Measurements from ENCODE around the gene PRR19.
"Not testable (repeated sequence)": the region's sequence is repeated elsewhere in the genome, so short reads cannot be mapped to it uniquely, and the experiment has no call there.

PRR19 gene

DNA sequence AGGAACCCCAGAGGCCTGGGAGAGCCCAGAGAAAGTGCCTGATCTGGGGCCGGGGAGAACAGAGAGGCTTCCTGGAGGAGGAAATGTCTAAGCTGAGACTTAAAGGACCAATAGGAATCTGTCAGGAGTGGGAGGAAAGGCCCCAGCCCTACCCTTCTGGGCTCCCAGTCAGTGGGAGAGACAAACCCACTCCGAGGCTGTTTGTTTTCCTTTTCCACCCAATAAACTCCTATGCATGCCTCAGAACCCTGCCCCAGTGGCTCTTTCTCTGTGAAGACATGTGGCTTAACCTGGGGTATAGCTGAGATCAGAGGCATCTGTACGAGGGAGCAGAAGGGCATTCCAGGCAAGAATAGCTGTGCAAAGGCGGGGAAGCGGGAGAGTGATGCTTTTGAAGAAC, 25.4 kb downstream of the PRR19 start:
- DNase-seq (ENCODE audit: low read depth): no peak
- TF ChIP-seq CTCF (IDR thresholded peaks at IDR 0.05; ENCODE audit: low read length, missing control alignments): no peak
- H3K4me3 ChIP-seq (replicated peaks; ENCODE audit: low read depth, low read length): no peak overlapping the region

GRCh38 chr19:42328106-42328505, 26.2 kb downstream of the PRR19 start:
- no peak for TF ChIP-seq CTCF (IDR thresholded peaks at IDR 0.05; ENCODE audit: low read length, missing control alignments)
- no peak overlapping the region for H3K4me3 ChIP-seq (replicated peaks; ENCODE audit: low read depth, low read length)
- no peak for DNase-seq (ENCODE audit: low read depth)

DNA sequence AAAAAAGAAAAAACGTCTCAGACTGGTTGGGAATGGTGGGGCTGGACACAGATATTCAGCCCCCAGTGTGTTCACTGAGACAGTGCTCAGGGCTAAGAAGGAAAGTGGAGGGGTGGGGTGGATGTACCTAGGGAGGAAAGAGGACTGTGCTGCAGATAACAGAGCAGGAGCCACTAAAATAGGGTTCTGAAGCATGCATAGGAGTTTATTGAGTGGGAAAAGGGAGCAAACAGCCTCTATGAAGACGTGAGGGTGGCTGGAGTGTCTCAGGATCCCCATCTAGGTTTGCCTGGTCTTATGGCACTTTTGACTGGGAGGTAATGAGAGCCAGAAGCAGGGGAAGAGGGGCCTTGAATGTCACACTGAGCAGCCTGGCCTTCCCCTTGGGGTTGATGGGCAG, 26.9 kb downstream of the PRR19 start:
- no peak overlapping the region for H3K4me3 ChIP-seq (replicated peaks; ENCODE audit: low read depth, low read length)
- no peak for DNase-seq (ENCODE audit: low read depth)
- no peak for TF ChIP-seq CTCF (IDR thresholded peaks at IDR 0.05; ENCODE audit: low read length, missing control alignments)

DNA sequence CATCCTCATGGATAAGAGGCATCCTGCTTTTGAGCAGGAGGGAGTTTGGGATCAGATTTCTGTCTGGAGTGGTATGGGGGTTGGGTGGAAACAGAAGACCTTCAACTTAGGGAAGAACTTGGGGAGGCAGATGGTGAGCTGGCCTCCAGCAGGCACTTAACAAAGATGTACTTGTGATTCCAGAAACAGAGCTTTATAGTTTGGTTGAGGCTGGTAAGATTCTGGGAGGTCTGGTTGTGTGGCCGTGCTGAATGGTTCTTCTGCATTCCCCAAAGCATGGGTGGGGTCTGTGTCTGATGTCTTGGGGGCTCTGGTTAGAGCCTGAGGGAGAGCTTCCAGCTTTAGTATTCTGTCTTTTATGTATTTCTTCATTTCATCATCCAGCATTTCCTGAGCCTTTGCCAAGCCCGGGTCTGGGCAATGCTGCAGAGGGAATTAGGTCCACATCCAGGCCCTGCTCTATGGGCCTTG, 28.3 kb downstream of the PRR19 start:
- H3K4me3 ChIP-seq (replicated peaks; ENCODE audit: low read depth, low read length): no peak overlapping the region
- no peak for TF ChIP-seq CTCF (IDR thresholded peaks at IDR 0.05; ENCODE audit: low read length, missing control alignments)
- no peak for DNase-seq (ENCODE audit: low read depth)

DNA sequence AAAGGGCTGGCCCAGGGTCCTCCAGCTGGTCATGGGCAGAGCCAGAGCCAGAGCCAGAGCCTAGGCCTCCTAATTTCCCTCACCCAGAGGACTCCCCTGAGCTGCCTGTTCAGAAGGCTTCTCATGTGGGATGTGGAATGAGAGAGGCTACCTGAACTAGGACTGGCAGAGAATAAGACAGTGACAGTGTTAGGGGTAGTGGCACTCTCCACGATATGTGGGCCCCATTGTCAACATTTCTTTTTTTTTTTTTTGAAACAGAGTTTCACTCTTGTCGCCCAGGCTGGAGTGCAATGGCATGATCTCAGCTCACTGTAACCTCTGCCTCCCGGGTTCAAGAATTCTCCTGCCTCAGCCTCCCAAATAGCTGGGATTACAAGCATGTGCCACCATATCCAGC, 29.4 kb downstream of the PRR19 start:
- DNase-seq (ENCODE audit: low read depth): not testable (repeated sequence)

DNA sequence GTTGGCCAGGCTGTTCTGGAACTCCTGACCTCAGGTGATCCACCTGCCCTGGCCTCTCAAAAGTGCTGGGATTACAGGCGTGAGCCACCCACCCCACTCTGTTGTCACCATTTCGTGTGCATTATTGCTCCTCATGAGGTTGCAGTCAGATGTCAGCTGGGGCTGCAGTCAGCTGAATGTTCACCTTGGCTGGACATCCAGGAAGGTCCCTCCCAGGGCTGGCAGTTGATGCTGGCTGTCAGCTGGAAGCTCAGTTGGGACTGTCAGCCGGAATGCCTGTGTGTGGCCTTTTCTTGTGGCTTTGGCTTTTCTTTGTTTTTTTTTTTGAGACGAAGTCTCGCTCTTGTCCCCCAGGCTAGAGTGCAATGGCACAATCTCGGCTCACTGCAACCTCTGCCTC, 30.1 kb downstream of the PRR19 start:
- TF ChIP-seq CTCF (IDR thresholded peaks at IDR 0.05; ENCODE audit: low read length, missing control alignments): no peak
- H3K4me3 ChIP-seq (replicated peaks; ENCODE audit: low read depth, low read length): no peak overlapping the region
- DNase-seq (ENCODE audit: low read depth): no peak

More for the DNA sequence above, 29.4 kb downstream of the PRR19 start:
- not testable (repeated sequence) for H3K4me3 ChIP-seq (replicated peaks; ENCODE audit: low read depth, low read length)

GRCh38 chr19:42333018-42333417, 31.1 kb downstream of the PRR19 start:
- no peak for TF ChIP-seq CTCF (IDR thresholded peaks at IDR 0.05; ENCODE audit: low read length, missing control alignments)
- no peak overlapping the region for H3K4me3 ChIP-seq (replicated peaks; ENCODE audit: low read depth, low read length)
- DNase-seq (ENCODE audit: low read depth): no peak
